ENCODE data around the gene MEGF9. TPM values are rescaled to one million over a fixed set of nuclear protein-coding genes. Genes with fewer than 3 reads are reported as not detected.

Gene MEGF9
- total and polyA plus RNA-seq, 4 donors: 29.0 to 61.0 (median 42.8) TPM

DNA sequence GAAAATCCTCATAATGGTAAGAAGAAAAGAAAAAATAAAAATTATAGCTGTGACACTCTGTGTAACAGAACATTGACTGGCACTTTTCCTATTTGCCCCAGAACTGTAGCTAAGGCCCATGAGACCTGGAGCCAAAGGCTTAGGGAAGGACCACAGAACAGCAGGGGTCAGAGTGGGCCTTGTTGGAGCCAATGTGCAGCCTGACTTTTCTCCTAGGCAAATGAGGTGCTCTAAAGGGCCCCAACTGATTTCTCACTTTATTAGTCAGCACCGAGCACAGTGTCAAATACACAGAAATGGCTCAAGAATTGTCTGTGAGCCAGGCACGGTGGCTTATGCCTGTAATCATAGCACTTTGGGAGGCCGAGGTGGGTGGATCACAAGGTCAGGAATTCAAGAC, 4.0 kb upstream of the MEGF9 start:
- H3K9me3 ChIP-seq (ENCODE audit: control insufficient read depth, insufficient read depth, low read length): no peaks in the 10 kb centered on the region
- peaks cover 10% of the 10 kb centered on the region for H3K4me1 ChIP-seq (ENCODE audit: control insufficient read depth, insufficient read depth, low read length)
- no peaks in the 10 kb centered on the region for H3K36me3 ChIP-seq (ENCODE audit: control insufficient read depth, insufficient read depth, low read length)
- no peak for DNase-seq (ENCODE audit: low read depth in 4 of 6, low spot score in 6 of 6)
- H3K27ac ChIP-seq (ENCODE audit: low read depth, low read length): no peak overlapping the region
- WGBS (ENCODE audit: insufficient coverage): 94% methylated on average over 2 of the region's 3 CpGs
- H3K27me3 ChIP-seq (ENCODE audit: control insufficient read depth, insufficient read depth, low read length): no peaks in the 10 kb centered on the region
- no peak overlapping the region for H3K4me3 ChIP-seq (ENCODE audit: low read depth, low read length)

GRCh38 chr9:120717176-120717575, 2.9 kb upstream of the MEGF9 start:
- Histone ChIP-seq H3K4me1 (ENCODE audit: control insufficient read depth, insufficient read depth, low read length) (peaks cover 10% of the 10 kb centered on the region), H3K27me3 (ENCODE audit: control insufficient read depth, insufficient read depth, low read length) (no peaks in the 10 kb centered on the region), H3K9me3 (ENCODE audit: control insufficient read depth, insufficient read depth, low read length) (no peaks in the 10 kb centered on the region), H3K4me3 (ENCODE audit: low read depth, low read length) (no peak overlapping the region), H3K27ac (ENCODE audit: low read depth, low read length) (no peak overlapping the region), H3K36me3 (ENCODE audit: control insufficient read depth, insufficient read depth, low read length) (no peaks in the 10 kb centered on the region)
- 78% methylated on average over 1 of the region's 2 CpGs for WGBS (ENCODE audit: insufficient coverage)
- peak in 1 of 6 donors; percentile 24 for DNase-seq (ENCODE audit: low read depth in 4 of 6, low spot score in 6 of 6)

DNA sequence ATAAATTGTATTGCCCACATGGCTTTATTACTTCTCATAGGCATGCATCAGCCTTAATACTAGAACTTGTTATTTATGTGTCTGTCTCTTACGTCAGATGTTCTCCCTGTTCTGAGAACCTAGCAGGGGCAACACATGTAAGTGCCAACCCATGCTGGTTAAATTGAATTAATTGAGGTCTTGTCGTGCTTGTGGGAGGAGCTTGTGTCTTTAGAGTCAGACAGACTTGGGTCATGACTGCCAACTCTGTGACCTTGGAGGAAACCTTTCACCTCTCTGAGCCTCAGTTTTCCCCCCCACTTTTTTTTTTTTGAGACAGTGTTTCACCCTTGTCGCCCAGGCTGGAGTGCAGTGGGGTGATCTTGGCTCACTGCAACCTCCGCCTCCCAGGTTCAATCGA, 2.2 kb upstream of the MEGF9 start:
- H3K4me3 ChIP-seq (ENCODE audit: low read depth, low read length): no peak overlapping the region
- H3K4me1 ChIP-seq (ENCODE audit: control insufficient read depth, insufficient read depth, low read length): peaks cover 13% of the 10 kb centered on the region
- peak in 1 of 6 donors; percentile 27 for DNase-seq (ENCODE audit: low read depth in 4 of 6, low spot score in 6 of 6)
- no peaks in the 10 kb centered on the region for H3K36me3 ChIP-seq (ENCODE audit: control insufficient read depth, insufficient read depth, low read length)
- H3K27me3 ChIP-seq (ENCODE audit: control insufficient read depth, insufficient read depth, low read length): no peaks in the 10 kb centered on the region
- no peaks in the 10 kb centered on the region for H3K9me3 ChIP-seq (ENCODE audit: control insufficient read depth, insufficient read depth, low read length)
- WGBS (ENCODE audit: insufficient coverage): 100% methylated on average over 3 of the region's 5 CpGs
- no peak overlapping the region for H3K27ac ChIP-seq (ENCODE audit: low read depth, low read length)

- DNase-seq (ENCODE audit: low read depth in 4 of 6, low spot score in 6 of 6): peak in 2 of 6 donors; percentile 68 to 78
- peak overlapping the region; percentile 70 for H3K4me3 ChIP-seq (ENCODE audit: low read depth, low read length)
- H3K27ac ChIP-seq (ENCODE audit: low read depth, low read length): peak overlapping the region; percentile 90
- peaks cover 13% of the 10 kb centered on the region for H3K4me1 ChIP-seq (ENCODE audit: control insufficient read depth, insufficient read depth, low read length)
- no peaks in the 10 kb centered on the region for H3K9me3 ChIP-seq (ENCODE audit: control insufficient read depth, insufficient read depth, low read length)
- H3K36me3 ChIP-seq (ENCODE audit: control insufficient read depth, insufficient read depth, low read length): no peaks in the 10 kb centered on the region
- 23% methylated on average over 11 of the region's 14 CpGs for WGBS (ENCODE audit: insufficient coverage)
- no peaks in the 10 kb centered on the region for H3K27me3 ChIP-seq (ENCODE audit: control insufficient read depth, insufficient read depth, low read length)
Observed at GRCh38 chr9:120715389-120715924, 1.2 kb upstream of the MEGF9 start.

GRCh38 chr9:120714846-120715388, 647 bp upstream of the MEGF9 start:
- Histone ChIP-seq H3K9me3 (ENCODE audit: control insufficient read depth, insufficient read depth, low read length) (no peaks in the 10 kb centered on the region), H3K27ac (ENCODE audit: low read depth, low read length) (peak overlapping the region; percentile 90)
- DNase-seq (ENCODE audit: low read depth in 4 of 6, low spot score in 6 of 6): peak in 2 of 6 donors; percentile 48 to 69

GRCh38 chr9:120713257-120714087, 798 bp downstream of the MEGF9 start:
- Histone ChIP-seq H3K4me1 (ENCODE audit: control insufficient read depth, insufficient read depth, low read length) (peaks cover 27% of the 10 kb centered on the region), H3K27ac (ENCODE audit: low read depth, low read length) (peak overlapping the region; percentile 62), H3K4me3 (ENCODE audit: low read depth, low read length) (peak overlapping the region; percentile 78), H3K27me3 (ENCODE audit: control insufficient read depth, insufficient read depth, low read length) (no peaks in the 10 kb centered on the region), H3K36me3 (ENCODE audit: control insufficient read depth, insufficient read depth, low read length) (no peaks in the 10 kb centered on the region), H3K9me3 (ENCODE audit: control insufficient read depth, insufficient read depth, low read length) (no peaks in the 10 kb centered on the region)
- peak in 2 of 6 donors; percentile 34 to 54 for DNase-seq (ENCODE audit: low read depth in 4 of 6, low spot score in 6 of 6)
- 0% methylated on average over 35 of the region's 50 CpGs for WGBS (ENCODE audit: insufficient coverage)

More at GRCh38 chr9:120714846-120715388, 647 bp upstream of the MEGF9 start:
- no peaks in the 10 kb centered on the region for H3K27me3 ChIP-seq (ENCODE audit: control insufficient read depth, insufficient read depth, low read length)
- H3K36me3 ChIP-seq (ENCODE audit: control insufficient read depth, insufficient read depth, low read length): no peaks in the 10 kb centered on the region
- H3K4me1 ChIP-seq (ENCODE audit: control insufficient read depth, insufficient read depth, low read length): peaks cover 17% of the 10 kb centered on the region
- H3K4me3 ChIP-seq (ENCODE audit: low read depth, low read length): peak overlapping the region; percentile 70
- 1% methylated on average over 25 of the region's 30 CpGs for WGBS (ENCODE audit: insufficient coverage)

GRCh38 chr9:120712539-120713031, 1.7 kb downstream of the MEGF9 start:
- Histone ChIP-seq H3K4me3 (ENCODE audit: low read depth, low read length) (peak overlapping the region; percentile 78), H3K27ac (ENCODE audit: low read depth, low read length) (peak overlapping the region; percentile 62), H3K27me3 (ENCODE audit: control insufficient read depth, insufficient read depth, low read length) (no peaks in the 10 kb centered on the region), H3K4me1 (ENCODE audit: control insufficient read depth, insufficient read depth, low read length) (peaks cover 27% of the 10 kb centered on the region), H3K36me3 (ENCODE audit: control insufficient read depth, insufficient read depth, low read length) (no peaks in the 10 kb centered on the region), H3K9me3 (ENCODE audit: control insufficient read depth, insufficient read depth, low read length) (no peaks in the 10 kb centered on the region)
- DNase-seq (ENCODE audit: low read depth in 4 of 6, low spot score in 6 of 6): no peak
- WGBS (ENCODE audit: insufficient coverage): 0% methylated on average over 3 of the region's 4 CpGs

GRCh38 chr9:120711841-120712538, 2.3 kb downstream of the MEGF9 start:
- peak overlapping the region; percentile 62 for H3K27ac ChIP-seq (ENCODE audit: low read depth, low read length)

GRCh38 chr9:120711354-120711753, 2.9 kb downstream of the MEGF9 start:
- no peak for DNase-seq (ENCODE audit: low read depth in 4 of 6, low spot score in 6 of 6)
- Histone ChIP-seq H3K36me3 (ENCODE audit: control insufficient read depth, insufficient read depth, low read length) (no peaks in the 10 kb centered on the region), H3K9me3 (ENCODE audit: control insufficient read depth, insufficient read depth, low read length) (no peaks in the 10 kb centered on the region), H3K4me1 (ENCODE audit: control insufficient read depth, insufficient read depth, low read length) (peaks cover 27% of the 10 kb centered on the region), H3K27ac (ENCODE audit: low read depth, low read length) (peak overlapping the region; percentile 69), H3K27me3 (ENCODE audit: control insufficient read depth, insufficient read depth, low read length) (no peaks in the 10 kb centered on the region), H3K4me3 (ENCODE audit: low read depth, low read length) (peak overlapping the region; percentile 78)

More at GRCh38 chr9:120711841-120712538, 2.3 kb downstream of the MEGF9 start:
- Histone ChIP-seq H3K27me3 (ENCODE audit: control insufficient read depth, insufficient read depth, low read length) (no peaks in the 10 kb centered on the region), H3K9me3 (ENCODE audit: control insufficient read depth, insufficient read depth, low read length) (no peaks in the 10 kb centered on the region), H3K4me3 (ENCODE audit: low read depth, low read length) (peak overlapping the region; percentile 78), H3K4me1 (ENCODE audit: control insufficient read depth, insufficient read depth, low read length) (peaks cover 27% of the 10 kb centered on the region), H3K36me3 (ENCODE audit: control insufficient read depth, insufficient read depth, low read length) (no peaks in the 10 kb centered on the region)
- 56% methylated on average over 2 of the region's 5 CpGs for WGBS (ENCODE audit: insufficient coverage)
- peak in 1 of 6 donors; percentile 13 for DNase-seq (ENCODE audit: low read depth in 4 of 6, low spot score in 6 of 6)

All from spinal cord (tissue), 10 donors.